Measurements from ENCODE around the gene METTL14. TPM values are rescaled to one million over a fixed set of nuclear protein-coding genes. Genes with fewer than 3 reads are reported as not detected.

METTL14 gene
- total and polyA plus RNA-seq, 12 donors = 4.8 to 37.2 (median 31.5) TPM

GRCh38 chr4:118753685-118754084 is 68.5 kb downstream of the METTL14 start:
- ATAC-seq = no peak
- Histone ChIP-seq H3K4me3 (no peak overlapping the region), H3K36me3 (peaks cover 0 to 94% (median 5%) of the 10 kb centered on the region in 9 donors), H3K4me1 (peaks cover 7 to 97% (median 78%) of the 10 kb centered on the region in 9 donors), H3K9me3 (no peaks in the 10 kb centered on the region), H3K27me3 (no peaks in the 10 kb centered on the region), H3K27ac (peak overlapping the region; percentile 20 to 77 (median 63))
- DNase-seq = no peak
- 72 to 80% methylated on average over 1 of the region's 1 CpG for WGBS, 2 donors
- intact Hi-C loops (cut with DNase I) = loop anchor here in 1 of 10 donors (10.0 kb wide), 1 partner anchor 281 kb away; no protein-coding TSS in a partner anchor
- peak in 1 of 9 donors; percentile 18 for TF ChIP-seq CTCF (IDR thresholded peaks at IDR 0.05)

- Histone ChIP-seq H3K4me1 (peaks cover 8 to 97% (median 84%) of the 10 kb centered on the region in 9 donors), H3K27me3 (no peaks in the 10 kb centered on the region), H3K27ac (peak overlapping the region; percentile 20 to 77 (median 64)), H3K9me3 (no peaks in the 10 kb centered on the region), H3K4me3 (no peak overlapping the region), H3K36me3 (peaks cover 0 to 86% (median 5%) of the 10 kb centered on the region in 9 donors)
- no peak for ATAC-seq
- 59 to 63% methylated on average over 2 of the region's 2 CpGs for whole genome bisulfite sequencing, 2 donors
- no peak for DNase-seq
- no peak for TF ChIP-seq CTCF (IDR thresholded peaks at IDR 0.05)
- intact Hi-C loops (cut with DNase I) = loop anchor here in 1 of 10 donors (10.0 kb wide), 1 partner anchor 280 kb away; no protein-coding TSS in a partner anchor
Measured at GRCh38 chr4:118754890-118755289, 69.7 kb downstream of the METTL14 start.

GRCh38 chr4:118755438-118756226 is 70.4 kb downstream of the METTL14 start:
- H3K27me3 ChIP-seq = no peaks in the 10 kb centered on the region
- peaks cover 0 to 86% (median 4%) of the 10 kb centered on the region in 9 donors for H3K36me3 ChIP-seq
- WGBS, 2 donors = 55 to 58% methylated on average over 2 of the region's 2 CpGs
- peaks cover 8 to 98% (median 87%) of the 10 kb centered on the region in 9 donors for H3K4me1 ChIP-seq
- H3K4me3 ChIP-seq = no peak overlapping the region
- H3K9me3 ChIP-seq = no peaks in the 10 kb centered on the region
- ATAC-seq (no peak), DNase-seq (no peak)
- intact Hi-C loops (cut with DNase I) = loop anchor here in 1 of 10 donors (10.0 kb wide), 1 partner anchor 279 kb away; no protein-coding TSS in a partner anchor
- no peak for TF ChIP-seq CTCF (IDR thresholded peaks at IDR 0.05)
- H3K27ac ChIP-seq = peak overlapping the region; percentile 20 to 77 (median 64)

GRCh38 chr4:118756429-118756828 is 71.2 kb downstream of the METTL14 start:
- Histone ChIP-seq H3K36me3 (peaks cover 0 to 85% (median 4%) of the 10 kb centered on the region in 9 donors), H3K9me3 (no peaks in the 10 kb centered on the region), H3K27ac (peak overlapping the region; percentile 10 to 77 (median 64)), H3K27me3 (no peaks in the 10 kb centered on the region), H3K4me1 (peaks cover 5 to 99% (median 90%) of the 10 kb centered on the region in 9 donors), H3K4me3 (no peak overlapping the region)
- intact Hi-C loops (cut with DNase I) = loop anchor here in 1 of 10 donors (10.0 kb wide), 1 partner anchor 278 kb away; no protein-coding TSS in a partner anchor
- no peak for TF ChIP-seq CTCF (IDR thresholded peaks at IDR 0.05)
- ATAC-seq (no peak), DNase-seq (no peak)
- WGBS, 2 donors = 80 to 82% methylated on average over 3 of the region's 3 CpGs
